HCEC 1CT (cell line): Measurements from ENCODE around the gene MMP15.

ENCODE experiments used
- DNase-seq: peaks from one replicate; pipeline ENCODE4 v3.0.0-alpha.2; 2017

MMP15 gene

GRCh38 chr16:58019866-58020538, 5.6 kb upstream of the MMP15 start:
- DNase-seq: no peak

GRCh38 chr16:58020628-58021521, 4.7 kb upstream of the MMP15 start:
- DNase-seq: peak; percentile 30

GRCh38 chr16:58021661-58022551, 3.6 kb upstream of the MMP15 start:
- DNase-seq: peak; percentile 62

DNA sequence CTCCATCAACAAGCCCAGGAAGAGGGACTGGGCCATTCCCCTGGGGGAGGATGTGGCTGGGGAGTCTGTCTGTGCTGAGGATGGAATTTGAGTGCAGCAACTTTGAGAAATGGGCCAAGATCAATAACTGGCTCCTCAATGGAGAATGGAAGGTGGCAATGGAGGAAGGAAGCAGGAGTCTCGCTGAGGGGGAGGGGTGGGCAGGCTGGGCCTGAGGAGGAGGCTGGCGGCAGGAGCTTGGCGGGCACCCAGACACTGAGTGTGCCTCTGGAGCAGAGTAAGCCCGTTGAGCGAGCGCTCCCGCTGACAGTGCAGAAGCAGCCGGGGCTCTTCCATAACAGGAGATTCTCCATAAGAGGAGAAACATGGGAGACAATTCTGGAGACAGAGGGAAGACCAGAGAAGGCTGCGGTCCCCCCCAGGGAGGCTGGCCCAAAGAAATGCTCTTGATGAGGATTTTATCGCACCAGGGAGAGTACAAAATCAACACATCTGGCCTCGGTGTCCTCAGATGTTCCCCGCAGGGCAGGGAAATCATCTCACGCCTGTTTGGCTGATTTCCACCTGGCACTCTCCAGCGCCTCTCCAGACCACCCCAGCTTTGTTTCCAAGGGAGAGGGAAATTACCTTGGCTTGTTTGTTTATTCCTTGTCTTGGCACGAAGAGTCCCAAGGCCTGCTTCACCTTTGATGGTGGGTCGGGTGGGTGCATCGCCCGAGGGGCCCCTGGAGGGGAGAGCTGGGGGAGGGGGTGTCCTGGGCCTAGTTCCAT, 2.8 kb upstream of the MMP15 start:
- DNase-seq: peak; percentile 62

DNA sequence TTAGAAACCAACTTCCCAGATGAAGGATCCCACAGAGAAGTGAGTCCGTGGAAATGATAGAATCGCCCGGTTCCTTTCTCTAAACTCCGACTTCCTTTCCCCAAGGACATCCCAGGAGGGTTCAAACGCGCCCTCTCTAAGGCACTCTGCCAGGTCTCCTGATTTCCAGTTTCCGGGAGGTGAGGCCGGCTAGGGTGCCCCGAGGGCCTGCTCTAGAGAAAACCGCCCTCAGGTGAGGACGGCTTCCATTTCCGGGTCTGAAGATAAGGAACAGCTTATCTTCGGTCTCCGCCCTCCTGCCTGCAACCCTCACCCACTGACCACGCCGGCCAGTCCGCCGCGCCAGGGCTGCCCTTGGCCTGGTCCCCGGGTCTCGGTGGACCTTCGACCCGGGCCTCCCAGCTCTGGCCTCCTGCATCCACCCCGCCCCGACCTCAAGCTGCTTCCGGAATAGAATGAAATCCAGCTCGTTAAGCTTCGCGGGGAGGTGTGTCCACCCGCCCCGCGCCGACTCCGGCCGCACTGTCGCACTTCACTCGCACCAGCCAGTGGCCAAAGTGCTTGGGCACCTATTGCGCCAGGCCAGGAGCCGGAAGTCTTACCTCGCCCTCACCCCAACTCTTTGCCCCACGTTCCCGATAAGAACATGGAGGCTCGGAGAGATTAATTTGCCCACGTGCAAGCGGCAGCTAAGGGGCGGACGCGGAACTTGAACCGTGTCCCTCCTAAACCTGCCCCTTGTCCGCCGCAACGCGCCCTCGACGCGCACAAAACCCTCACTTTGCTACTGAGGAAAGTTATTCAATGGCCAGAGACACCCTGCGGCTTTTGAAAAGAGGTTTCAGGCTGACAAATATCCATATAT, 836 bp upstream of the MMP15 start:
- no peak for DNase-seq

DNA sequence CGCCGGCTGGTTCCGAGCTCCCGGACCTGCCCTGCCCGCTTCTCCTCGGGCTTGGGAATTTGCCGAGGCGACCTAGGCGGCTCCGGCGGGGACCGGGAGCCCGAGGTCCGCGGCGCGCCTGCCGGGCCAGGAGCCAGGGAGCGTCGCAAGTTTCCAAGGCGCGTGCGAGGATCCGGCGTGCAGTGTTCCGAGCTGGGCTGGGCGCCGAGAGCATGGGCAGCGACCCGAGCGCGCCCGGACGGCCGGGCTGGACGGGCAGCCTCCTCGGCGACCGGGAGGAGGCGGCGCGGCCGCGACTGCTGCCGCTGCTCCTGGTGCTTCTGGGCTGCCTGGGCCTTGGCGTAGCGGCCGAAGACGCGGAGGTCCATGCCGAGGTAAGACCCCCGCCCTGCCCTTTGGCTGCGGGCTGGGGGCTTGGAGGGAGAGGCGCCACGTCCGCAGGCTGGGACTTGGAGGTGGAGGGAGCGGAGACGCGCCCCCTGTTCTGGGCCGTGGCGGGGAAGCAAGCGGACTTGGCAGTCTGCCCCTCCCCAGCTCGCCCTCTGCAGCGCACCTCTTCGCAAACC, 668 bp downstream of the MMP15 start:
- DNase-seq: peak; percentile 25

DNA sequence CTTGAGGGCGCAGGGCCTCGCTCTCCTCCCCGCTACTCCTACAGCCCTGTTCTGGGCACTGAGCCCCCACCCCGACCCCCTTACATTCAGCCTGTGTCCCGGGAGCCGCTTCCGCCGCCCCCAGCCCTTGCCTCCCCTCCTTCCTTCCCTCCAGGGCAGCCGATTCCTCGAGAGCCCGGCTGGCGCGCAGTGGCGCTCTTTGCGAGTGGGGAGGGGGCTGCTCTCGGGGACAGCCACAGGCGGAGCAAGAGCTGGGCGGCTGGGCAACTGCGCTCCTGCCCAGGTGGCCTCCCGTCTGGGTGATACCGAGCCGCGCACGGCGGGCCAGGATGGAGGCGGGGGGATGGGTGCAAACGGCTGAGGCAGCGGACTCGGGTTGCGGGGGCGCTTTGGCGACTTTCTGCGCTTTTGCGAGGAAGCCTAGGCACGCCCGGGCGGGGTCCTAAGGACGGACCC, 1.2 kb downstream of the MMP15 start:
- no peak for DNase-seq

GRCh38 chr16:58027161-58027915, 1.8 kb downstream of the MMP15 start:
- no peak for DNase-seq

- DNase-seq: no peak
These were observed 2.4 kb downstream of the MMP15 start for GRCh38 chr16:58027916-58028455.

DNA sequence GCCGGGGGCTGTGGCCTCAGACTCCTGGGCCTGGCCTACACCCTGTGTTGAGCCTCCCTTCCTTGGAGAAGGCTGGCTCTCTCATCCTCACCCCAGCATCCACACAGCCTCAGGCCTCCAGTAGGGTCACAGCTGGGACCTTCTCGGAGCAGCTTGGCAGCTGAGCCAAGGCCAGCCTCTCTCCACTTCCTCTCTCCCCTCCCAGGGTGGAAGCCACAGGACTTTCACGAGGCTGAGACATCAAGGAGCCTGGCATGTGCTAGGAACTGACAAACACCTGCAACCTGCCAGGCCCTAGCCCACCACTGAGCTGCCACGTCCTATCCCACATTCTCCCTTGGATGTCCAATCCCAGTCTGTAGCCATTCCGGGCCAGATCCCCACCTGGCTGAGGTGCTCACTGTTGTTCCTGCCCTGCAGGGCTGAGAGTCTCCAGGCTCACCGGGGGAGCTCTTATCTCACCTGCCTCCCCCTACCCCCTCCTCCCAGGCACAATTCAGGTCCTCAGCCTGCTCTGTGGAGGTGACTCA, 3.1 kb downstream of the MMP15 start:
- DNase-seq: no peak

GRCh38 chr16:58029410-58029809, 3.9 kb downstream of the MMP15 start:
- DNase-seq: no peak

DNA sequence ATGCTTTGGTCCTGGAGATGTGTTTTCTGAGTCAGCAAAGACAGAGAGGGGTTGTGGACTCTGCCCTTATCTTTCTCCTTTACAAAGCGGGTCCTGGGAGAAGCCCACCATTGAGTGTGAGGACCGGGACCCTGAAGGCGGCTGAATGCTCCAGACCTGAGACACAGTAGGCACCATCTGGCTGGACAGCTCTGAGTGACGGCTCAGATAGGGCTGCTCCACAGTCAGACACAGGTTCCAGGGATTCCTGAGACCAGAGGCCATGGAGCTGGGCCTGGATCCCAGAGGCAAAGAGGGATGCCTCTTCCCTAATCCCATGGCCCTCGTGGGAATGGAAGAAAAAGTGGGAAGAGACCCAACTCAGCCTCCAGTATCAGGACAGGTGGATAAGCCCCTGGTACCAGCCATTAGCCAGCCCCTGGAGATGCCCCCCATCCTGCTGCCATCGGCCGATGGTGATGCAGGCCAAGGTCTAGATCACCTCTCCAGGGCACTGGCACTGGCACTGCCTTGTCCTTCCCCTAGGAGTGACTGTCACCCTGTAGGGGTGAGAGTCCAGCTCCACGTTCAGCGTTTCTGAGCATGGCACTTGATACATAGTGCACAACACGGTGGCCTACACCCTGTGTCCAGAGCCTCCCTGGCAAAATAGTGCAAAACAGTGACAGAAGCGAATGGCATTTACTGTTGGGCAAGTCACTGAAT, 4.7 kb downstream of the MMP15 start:
- DNase-seq: no peak

- DNase-seq: no peak
These were observed 5.7 kb downstream of the MMP15 start for GRCh38 chr16:58031016-58031800.

DNA sequence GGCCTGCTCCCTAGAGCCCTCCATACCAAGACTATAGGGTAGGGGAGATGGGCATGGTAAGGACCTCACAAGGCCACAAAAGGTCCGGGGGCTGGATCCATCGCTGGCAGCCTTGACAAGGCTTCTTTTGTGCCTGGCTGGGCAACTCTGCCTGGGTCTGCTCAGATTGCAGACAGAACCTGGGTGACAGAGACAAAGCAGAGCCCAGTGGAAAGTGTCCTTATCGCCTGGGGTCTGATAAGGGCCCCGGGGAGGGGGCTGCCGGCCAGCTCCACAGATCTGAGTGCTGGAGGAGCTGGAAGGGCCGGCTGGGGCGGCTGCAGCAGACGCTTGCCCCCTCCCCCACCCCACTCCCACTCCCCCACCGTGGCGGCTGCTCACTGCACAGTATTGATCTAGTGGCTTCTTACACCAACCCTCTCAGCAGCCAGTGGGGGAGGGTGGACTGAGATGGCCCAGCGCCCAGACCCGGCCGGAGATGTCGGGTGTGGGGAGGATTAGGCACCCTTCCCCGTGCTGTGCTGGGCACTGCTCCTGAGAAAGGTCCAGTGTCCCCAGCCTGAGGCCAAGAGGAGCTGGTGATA, 7.2 kb downstream of the MMP15 start:
- DNase-seq: no peak

DNA sequence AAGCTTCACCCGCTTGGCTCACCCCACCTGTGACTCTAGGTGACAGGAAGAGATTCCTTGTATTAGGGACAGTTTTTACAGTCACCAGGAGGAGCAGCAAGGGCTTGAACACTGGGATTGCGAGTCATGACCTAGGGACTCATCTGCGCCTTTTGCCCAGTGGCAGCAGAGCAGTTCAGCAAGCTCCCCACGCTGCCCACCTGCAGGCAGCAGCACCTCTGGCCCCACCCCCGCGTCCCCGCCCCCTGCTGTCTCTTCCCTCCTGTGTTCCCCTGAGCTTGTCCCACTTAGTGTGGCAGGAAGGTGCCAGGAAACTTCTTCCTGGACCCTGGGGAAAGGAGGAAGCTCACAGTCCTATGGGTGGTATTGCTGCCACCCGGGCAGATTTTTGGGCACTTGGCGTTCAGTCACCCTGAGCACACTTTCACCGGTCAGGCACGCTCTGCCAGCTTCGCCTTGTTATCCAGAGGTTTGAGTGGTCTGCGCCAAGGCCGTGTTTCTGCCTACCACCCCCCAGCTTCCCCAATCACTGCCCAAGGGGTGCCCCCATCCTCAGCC, 8.7 kb downstream of the MMP15 start:
- no peak for DNase-seq

- no peak for DNase-seq
These were observed 9.2 kb downstream of the MMP15 start for GRCh38 chr16:58034774-58035173.
